GM21423 (cell line): ENCODE measurements around the gene GNAT2.

Experiments
- ATAC-seq: cut with Tn5 transposase; IDR thresholded peaks from one replicate; pipeline ENCODE4 v1.9.1; 2021; ENCODE audit warnings: mild to moderate bottlenecking, moderate library complexity; ENCODE audit not compliant: unreplicated experiment

The GNAT2 gene

DNA sequence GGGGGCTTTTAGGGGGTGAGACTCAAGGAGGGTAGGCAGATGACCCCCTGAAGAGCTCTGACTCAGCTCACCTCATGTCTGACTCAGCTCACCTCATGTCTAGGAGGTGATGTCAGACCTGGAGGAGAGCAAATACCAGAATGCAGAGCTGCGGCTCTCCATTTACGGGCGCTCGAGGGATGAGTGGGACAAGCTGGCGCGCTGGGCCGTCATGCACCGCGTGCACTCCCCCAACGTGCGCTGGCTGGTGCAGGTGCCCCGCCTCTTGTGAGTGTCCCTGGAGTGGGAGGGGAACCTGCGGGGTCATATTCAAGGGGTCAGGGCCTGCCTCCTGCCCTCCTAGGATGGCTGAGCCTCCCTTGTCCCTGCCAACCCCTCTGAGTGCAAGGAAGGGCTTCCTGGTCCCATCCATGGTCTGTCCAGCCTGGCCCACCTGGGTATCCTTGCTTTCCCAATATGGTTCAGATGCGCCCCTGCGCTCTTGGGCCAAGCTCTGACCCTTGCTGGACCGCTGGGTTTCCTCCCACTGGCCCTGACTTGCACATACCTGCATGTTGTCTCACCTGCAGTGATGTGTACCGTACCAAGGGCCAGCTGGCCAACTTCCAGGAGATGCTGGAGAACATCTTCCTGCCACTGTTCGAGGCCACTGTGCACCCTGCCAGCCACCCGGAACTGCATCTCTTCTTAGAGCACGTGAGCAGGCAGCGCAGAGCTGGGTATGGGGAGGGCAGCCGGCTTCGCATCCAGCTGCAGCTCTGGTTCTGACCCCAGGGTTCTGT, 9.3 kb upstream of the GNAT2 start:
- ATAC-seq: no peak

DNA sequence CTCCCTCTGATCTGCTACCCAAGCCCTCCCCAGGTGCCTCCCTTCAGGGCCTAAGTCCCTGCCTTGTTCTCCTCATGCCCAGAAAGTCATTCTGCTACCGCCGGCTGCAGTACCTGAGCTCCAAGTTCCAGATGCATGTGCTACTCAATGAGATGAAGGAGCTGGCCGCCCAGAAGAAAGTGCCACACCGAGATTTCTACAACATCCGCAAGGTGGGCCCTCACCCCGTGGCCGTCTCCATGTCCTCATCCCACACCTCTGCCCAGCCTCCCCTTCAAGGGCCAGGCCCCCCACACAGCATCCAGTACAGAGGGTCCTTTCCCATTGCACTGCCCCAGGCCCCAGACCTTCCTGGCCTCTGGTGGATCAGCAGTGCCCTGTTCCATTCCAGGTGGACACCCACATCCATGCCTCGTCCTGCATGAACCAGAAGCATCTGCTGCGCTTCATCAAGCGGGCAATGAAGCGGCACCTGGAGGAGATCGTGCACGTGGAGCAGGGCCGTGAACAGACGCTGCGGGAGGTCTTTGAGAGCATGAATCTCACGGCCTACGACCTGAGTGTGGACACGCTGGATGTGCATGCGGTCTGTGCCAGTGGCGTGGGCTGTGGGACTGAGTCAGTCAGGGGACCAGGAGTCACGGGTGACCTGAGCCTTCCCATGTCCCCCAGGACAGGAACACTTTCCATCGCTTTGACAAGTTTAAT, 8.4 kb upstream of the GNAT2 start:
- no peak for ATAC-seq

- no peak for ATAC-seq
Measured at GRCh38 chr1:109626682-109627408, 7.4 kb upstream of the GNAT2 start.

GRCh38 chr1:109625601-109626560, 6.5 kb upstream of the GNAT2 start:
- no peak for ATAC-seq

DNA sequence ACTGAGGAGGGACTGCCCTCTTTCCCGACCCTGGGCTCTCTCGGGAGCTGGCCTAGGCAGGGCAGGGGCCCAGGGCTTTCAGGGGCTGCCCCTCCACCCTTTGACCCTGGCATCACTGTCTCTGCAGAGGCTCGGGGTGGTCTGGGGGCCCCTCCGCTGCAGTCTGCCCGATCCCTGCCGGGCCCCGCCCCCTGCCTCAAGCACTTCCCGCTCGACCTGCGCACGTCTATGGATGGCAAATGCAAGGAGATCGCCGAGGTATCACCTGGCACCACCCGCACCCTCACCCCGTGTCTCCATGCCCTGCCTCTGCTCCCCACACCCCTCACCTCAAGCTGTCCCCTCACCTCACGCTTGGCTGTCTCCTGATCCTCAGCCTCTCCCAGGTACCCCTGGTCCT, 5.8 kb upstream of the GNAT2 start:
- no peak for ATAC-seq

- ATAC-seq: no peak
Measured at GRCh38 chr1:109624201-109625010, 5.0 kb upstream of the GNAT2 start.

DNA sequence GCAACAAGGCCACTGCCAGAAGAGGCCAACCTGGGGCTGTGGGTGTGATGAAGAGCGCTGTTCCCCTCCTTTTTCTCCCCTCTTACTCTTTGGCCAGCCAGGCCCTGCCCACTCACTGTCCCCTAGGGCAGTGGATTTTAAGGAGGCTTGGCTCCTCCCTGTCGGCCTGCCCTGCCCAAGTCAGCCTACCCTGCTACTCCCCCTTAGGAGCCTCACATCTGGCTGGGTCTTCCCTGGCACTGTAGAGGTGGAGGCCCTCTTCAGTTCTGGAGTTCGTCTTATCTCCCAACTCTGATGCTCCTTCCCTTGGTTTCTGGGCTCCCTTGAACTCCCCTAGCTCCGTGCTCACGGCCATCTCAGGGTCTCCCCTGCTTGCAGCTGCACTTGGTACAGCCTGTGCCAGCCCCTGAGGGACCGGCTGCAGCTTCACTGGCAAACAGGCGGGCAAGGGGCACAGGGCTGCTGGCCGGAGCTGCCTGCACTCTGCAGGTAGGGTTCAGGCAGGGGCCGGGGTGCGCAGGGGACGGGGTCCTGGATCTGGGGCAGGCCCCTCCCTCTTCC, 4.3 kb upstream of the GNAT2 start:
- no peak for ATAC-seq

DNA sequence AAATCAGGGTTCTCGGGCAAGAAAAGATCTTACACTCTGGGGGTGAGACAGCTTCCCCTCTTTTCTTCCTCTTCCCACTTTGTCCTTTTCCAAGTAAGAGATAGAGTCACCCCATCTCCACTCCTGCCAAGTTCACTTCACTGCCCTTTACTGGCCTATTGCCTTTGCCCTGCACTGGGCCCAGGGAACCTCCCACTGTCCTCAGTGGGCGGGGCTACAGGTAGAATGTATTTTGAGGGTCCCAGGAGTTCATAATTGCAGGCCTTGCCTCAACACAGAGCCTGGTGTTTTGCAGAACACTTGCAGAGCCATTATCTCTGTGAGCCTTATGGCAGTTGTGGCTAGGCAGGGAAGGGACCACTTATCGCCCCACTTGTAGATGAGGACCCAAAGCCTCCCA, 3.5 kb upstream of the GNAT2 start:
- ATAC-seq: no peak

- no peak for ATAC-seq
Measured at GRCh38 chr1:109622137-109622892, 2.9 kb upstream of the GNAT2 start.

DNA sequence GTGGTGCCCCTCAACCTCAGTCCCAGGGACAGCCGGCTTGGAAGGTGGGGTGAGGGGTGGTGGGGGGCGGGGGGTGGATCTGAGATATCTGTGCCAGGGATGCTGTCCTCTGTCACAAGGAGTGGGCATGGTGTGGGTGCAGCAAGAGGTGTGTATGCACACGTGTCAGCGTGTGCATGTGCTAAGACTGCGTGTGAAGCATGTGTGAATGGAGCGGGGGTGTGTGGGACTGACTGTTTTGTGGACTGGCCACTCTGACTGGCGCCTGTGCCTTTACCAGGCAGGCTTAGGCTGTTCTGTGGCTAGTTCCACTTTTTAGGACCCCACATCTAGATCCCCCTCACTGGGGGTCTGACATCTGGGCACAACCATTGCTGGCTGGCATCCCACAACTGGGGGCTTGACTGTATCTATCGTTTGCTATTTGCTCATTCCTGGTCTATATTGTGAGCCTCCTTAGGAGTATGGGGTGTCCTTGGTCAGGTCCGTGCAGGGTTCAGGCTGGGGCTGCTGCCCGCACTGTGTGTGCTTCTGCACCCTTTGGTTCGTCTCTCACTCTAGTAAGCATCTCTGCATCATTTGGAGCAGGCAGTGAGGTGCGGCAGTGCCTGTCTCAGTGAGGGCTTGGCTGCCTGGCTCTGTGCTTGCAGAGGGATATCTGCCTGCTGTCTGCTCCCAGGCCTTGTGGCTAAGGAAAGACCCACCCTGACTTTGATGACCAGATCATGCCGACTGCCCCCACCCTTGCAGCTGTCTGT, 2.1 kb upstream of the GNAT2 start:
- ATAC-seq: no peak

DNA sequence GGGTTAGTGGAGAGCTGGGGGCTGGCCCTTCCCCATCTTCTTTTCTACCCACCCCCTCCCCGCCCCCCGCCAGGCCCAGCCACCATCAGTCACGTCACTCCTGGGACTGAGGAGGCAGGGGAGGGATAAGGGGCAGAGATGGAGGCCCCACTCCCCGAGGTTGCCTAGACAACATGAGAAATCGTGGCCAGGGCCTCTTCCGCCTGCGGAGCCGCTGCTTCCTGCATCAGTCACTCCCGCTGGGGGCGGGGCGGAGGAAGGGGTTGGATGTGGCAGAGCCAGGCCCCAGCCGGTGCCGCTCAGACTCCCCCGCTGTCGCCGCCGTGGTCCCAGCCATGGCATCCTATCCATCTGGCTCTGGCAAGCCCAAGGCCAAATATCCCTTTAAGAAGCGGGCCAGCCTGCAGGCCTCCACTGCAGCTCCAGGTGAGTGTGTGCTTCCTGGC, 1.4 kb upstream of the GNAT2 start:
- peak; percentile 62 for ATAC-seq

- ATAC-seq: no peak
Measured at GRCh38 chr1:109620401-109620791, 980 bp upstream of the GNAT2 start.

- ATAC-seq: no peak
Measured at GRCh38 chr1:109618661-109619575, 498 bp downstream of the GNAT2 start.

GRCh38 chr1:109617291-109617801, 2.1 kb downstream of the GNAT2 start:
- ATAC-seq: no peak

- ATAC-seq: no peak
Measured at GRCh38 chr1:109616391-109616790, 3.0 kb downstream of the GNAT2 start.

GRCh38 chr1:109615879-109616278, 3.5 kb downstream of the GNAT2 start:
- ATAC-seq: no peak
